GM08714 (cell line): ENCODE results near the gene SERPINF2.

Experiments used
- H3K4me3 ChIP-seq: fragments of 200-500 bp; sonication (Bioruptor generic); 2 replicates; pipeline ENCODE4 v1.5.1; 2014; ENCODE audit warnings: mild to moderate bottlenecking, low read length, inconsistent platforms
- ZNF274 ChIP-seq: IDR thresholded peaks from 2 replicates; pipeline ENCODE4 v1.6.1; 2012; ENCODE audit warnings: mild to moderate bottlenecking, low read depth, low read length

The SERPINF2 gene

GRCh38 chr17:1773696-1774181 lies 31.1 kb downstream of the SERPINF2 start:
- no peak for TF ChIP-seq ZNF274
- H3K4me3 ChIP-seq: no peak overlapping the region

GRCh38 chr17:1774390-1775176 lies 31.9 kb downstream of the SERPINF2 start:
- no peak overlapping the region for H3K4me3 ChIP-seq
- TF ChIP-seq ZNF274: no peak

DNA sequence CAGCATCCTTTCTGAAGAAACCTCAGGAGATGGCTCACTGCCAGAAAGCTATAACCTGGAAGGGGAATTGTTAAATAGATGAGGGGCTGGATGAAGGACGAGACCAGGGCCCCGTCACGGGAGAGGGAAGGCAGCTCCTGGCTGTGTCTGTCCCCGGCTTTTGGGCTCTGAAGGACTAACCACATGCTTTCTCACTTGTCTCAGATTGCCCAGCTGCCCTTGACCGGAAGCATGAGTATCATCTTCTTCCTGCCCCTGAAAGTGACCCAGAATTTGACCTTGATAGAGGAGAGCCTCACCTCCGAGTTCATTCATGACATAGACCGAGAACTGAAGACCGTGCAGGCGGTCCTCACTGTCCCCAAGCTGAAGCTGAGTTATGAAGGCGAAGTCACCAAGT lies 33.7 kb downstream of the SERPINF2 start:
- no peak overlapping the region for H3K4me3 ChIP-seq
- no peak for TF ChIP-seq ZNF274

DNA sequence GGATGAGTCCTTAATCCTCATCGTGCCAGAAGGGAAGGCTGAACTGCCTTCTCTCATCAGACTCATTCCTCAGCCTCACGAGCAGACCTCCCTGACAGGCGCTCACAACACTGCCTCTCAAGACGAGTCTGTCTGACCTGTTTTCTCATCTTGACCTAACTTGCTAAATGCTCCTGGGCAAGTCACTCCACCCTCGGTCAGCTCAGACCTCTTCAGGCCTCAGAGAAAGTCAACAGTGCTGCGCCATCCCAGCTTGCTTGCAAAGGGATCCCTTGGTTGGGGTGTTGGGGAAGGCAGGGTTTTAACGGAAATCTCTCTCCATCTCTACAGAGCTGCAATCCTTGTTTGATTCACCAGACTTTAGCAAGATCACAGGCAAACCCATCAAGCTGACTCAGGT lies 34.2 kb downstream of the SERPINF2 start:
- no peak overlapping the region for H3K4me3 ChIP-seq

GRCh38 chr17:1779571-1780131 lies 37.0 kb downstream of the SERPINF2 start:
- no peak overlapping the region for H3K4me3 ChIP-seq
- no peak for TF ChIP-seq ZNF274

More for the DNA sequence above, 34.2 kb downstream of the SERPINF2 start:
- TF ChIP-seq ZNF274: no peak

GRCh38 chr17:1782171-1782567 lies 39.5 kb downstream of the SERPINF2 start:
- no peak for TF ChIP-seq ZNF274
- H3K4me3 ChIP-seq: no peak overlapping the region

DNA sequence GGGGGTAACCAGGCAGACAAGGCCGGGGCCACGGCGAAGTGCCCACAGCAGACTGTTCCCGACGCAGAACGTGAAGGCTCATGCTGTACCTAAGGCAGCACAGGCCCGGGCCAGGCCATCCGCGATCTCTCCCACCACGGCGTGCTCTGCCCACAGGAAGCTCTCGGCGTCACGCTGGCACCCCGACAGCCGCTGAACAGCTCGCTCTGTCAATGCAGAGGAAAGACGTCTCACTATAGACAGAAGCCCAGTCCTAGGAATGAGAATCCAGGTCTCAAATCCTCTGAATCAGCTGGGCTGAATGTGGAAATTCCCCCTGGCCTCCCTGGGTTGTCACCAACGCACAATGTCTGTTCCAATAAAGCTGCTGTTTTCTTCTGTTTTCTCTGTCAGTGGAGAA lies 40.6 kb downstream of the SERPINF2 start:
- TF ChIP-seq ZNF274: no peak
- no peak overlapping the region for H3K4me3 ChIP-seq

- no peak overlapping the region for H3K4me3 ChIP-seq
- no peak for TF ChIP-seq ZNF274
These were observed 41.4 kb downstream of the SERPINF2 start for GRCh38 chr17:1783834-1784611.

GRCh38 chr17:1785930-1786329 lies 43.3 kb downstream of the SERPINF2 start:
- H3K4me3 ChIP-seq: no peak overlapping the region
- no peak for TF ChIP-seq ZNF274

DNA sequence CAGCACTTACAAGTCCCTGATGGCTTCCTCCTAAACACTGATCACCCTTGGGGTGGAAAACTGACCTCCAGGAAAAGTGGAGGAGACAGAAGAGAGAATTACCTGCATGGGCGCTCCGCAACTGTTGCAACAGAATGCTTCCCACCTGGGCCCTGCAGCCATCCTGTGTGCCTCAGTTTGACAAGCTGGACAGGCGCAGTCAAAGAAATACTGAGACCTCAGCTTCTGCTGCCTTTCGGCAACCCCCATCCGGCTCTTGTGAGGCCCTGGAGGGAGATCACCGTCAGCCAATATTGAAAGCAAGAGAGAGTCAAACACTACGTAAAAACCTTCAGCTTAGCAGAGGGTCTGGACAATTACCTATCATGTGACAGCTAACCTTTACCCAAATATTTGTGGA lies 44.0 kb downstream of the SERPINF2 start:
- H3K4me3 ChIP-seq: no peak overlapping the region
- TF ChIP-seq ZNF274: no peak

DNA sequence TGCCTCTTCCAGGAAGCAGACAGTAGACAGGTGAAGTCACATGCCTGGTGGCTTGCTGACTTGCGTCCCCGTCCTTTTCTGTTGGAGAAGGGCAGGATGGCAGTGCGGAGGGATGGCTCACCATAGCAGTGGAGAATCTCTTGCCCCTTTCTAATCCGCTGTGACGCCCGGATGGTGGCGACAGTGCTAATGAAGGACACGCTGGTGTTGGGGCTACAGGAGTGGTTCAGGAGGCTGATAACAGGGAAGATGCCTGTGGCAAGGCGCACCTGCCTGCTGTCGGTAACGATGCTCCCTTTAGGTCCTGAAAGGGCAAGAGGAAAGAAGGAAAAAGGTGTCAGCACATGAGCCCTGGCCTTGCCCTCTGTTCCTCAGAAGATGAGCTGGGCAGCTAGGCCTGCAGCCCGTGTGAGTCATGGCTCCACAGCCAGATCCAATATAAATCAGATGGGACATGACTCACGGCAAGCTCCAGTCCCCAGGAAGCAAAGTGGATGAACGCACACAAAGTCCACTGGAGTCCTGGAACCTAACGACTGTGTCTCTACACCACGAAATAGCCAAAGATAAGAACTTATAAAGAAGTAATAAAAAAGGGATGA lies 44.7 kb downstream of the SERPINF2 start:
- H3K4me3 ChIP-seq: no peak overlapping the region
- no peak for TF ChIP-seq ZNF274

GRCh38 chr17:1789936-1790335 lies 47.3 kb downstream of the SERPINF2 start:
- no peak overlapping the region for H3K4me3 ChIP-seq
- TF ChIP-seq ZNF274: no peak

DNA sequence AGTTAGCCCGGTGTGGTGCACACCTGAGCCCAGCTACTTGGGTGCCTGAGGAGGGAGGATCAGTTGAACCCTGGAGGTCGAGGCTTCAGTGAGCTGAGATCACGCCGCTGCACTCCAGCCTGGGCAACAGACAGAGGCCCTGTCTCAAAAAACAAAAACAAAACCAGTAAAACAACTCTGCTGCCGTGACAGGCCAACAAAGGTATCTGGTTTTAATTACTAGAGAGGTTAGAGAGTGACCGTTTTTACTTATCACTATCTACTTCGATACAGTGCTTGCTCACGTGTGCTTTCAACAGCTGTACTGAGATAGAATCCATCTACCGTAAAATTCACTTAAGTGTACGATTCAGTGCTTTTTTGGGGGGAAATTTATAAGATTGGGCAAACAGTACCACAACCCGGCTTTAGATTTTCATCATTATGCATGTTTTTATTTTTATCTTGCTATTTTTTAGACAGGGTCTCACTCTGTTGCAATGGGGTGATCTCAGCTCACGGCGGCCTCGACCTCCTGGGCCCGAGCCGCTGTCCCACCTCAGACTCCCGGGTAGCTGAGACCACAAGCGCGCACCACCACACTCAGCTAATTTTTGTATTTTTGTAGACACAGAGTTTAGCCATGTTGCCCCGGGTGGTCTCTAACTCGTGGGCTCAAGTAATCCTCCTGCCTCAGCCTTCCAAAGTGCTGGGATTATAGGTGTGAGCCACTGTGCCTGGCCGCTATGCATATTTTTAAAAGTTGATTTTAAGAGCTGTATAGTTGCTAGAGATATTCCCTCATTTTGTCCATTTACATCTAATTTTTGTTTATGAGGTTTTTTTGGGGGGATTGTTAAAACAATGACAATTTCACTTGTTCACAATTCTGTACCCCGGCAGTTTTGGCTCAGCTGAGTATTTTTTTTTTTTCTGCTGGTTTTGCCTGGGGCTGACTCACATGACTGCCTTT lies 50.1 kb downstream of the SERPINF2 start:
- no peak for TF ChIP-seq ZNF274

DNA sequence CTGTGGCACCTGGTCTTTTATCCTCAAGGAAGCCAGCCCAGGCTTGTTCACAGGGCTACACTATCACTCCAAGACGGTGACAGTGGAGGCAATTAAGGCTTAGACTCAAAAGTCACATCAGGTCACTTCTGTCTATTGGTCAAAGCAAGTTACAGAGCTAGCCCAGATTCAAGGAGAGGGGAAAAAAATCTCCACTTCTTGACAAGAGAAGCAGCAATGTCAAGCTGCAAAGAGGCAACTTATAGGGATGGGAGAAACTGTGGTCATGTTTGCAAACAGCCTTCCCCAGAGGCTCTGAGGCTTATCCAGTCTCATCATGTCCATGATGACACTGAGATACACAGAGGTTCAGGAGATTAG lies 50.8 kb downstream of the SERPINF2 start:
- no peak for TF ChIP-seq ZNF274

More for the DNA sequence above, 50.1 kb downstream of the SERPINF2 start:
- H3K4me3 ChIP-seq: no peak overlapping the region

More for the DNA sequence above, 50.8 kb downstream of the SERPINF2 start:
- no peak overlapping the region for H3K4me3 ChIP-seq
